ENCODE results near the gene EDIL3. TPM values are rescaled to one million over a fixed set of nuclear protein-coding genes. Genes with fewer than 3 reads are reported as not detected.

Gene EDIL3
- total and polyA plus RNA-seq, 12 donors, result 4.6 to 59.7 (median 13.7) TPM

DNA sequence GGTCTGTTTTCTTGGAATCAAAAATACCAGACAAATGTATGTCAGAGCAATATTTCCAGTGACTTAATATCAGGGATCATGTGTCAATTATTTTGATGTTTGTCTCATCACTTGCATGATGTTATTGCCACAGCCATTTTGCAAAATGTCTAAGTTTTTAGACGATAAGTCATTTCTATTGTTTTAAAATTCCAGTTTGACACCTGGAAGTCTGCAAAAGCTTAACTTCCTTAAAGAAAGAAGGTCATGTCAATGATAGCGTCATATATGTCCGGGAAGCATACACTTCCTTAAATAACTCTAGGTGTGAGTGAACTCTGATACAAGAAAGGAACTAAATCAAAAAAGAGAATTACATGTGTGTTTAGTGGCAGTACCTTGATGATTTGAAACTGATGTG lies 259.5 kb downstream of the EDIL3 start:
- 73 to 84% (median 79%) methylated on average over 3 of the region's 3 CpGs for WGBS, 4 donors
- intact Hi-C loops (cut with DNase I), result no loop called here
- H3K4me1 ChIP-seq (replicated peaks in 1 of 2), result no peaks in the 10 kb centered on the region
- H3K4me3 ChIP-seq, result no peak overlapping the region
- DNase-seq, result no peak
- H3K27me3 ChIP-seq, result no peaks in the 10 kb centered on the region
- no peaks in the 10 kb centered on the region for H3K9me3 ChIP-seq (replicated peaks in 1 of 3)
- TF ChIP-seq POLR2A (IDR thresholded peaks at IDR 0.05), result no peak
- TF ChIP-seq, protein P1, sequence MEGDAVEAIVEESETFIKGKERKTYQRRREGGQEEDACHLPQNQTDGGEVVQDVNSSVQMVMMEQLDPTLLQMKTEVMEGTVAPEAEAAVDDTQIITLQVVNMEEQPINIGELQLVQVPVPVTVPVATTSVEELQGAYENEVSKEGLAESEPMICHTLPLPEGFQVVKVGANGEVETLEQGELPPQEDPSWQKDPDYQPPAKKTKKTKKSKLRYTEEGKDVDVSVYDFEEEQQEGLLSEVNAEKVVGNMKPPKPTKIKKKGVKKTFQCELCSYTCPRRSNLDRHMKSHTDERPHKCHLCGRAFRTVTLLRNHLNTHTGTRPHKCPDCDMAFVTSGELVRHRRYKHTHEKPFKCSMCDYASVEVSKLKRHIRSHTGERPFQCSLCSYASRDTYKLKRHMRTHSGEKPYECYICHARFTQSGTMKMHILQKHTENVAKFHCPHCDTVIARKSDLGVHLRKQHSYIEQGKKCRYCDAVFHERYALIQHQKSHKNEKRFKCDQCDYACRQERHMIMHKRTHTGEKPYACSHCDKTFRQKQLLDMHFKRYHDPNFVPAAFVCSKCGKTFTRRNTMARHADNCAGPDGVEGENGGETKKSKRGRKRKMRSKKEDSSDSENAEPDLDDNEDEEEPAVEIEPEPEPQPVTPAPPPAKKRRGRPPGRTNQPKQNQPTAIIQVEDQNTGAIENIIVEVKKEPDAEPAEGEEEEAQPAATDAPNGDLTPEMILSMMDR (IDR thresholded peaks at IDR 0.05), result no peak
- H3K36me3 ChIP-seq (replicated peaks in 1 of 2), result no peaks in the 10 kb centered on the region
- H3K27ac ChIP-seq, result no peak overlapping the region

DNA sequence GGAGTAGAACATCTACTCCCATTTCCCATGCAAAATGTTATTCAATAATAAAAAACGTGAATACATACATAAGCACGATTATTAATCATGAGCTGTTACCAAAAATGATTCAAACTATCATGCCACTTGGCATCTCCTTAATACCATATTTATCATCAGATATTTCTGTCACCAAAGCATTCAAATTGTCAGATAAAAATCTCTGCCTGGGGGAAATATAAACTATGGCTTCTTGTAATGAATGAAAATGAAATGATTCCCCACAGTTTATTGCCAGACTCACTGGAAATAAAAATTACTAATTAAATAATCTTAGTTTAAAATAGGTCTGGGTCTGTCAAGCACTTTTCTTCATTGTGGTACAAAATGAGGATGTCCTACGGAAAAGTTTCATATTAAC lies 265.4 kb downstream of the EDIL3 start:
- Histone ChIP-seq H3K4me3 (no peak overlapping the region), H3K36me3 (replicated peaks in 1 of 2) (no peaks in the 10 kb centered on the region), H3K9me3 (replicated peaks in 1 of 3) (no peaks in the 10 kb centered on the region), H3K27ac (no peak overlapping the region), H3K4me1 (replicated peaks in 1 of 2) (no peaks in the 10 kb centered on the region), H3K27me3 (no peaks in the 10 kb centered on the region)
- intact Hi-C loops (cut with DNase I), result no loop called here
- no peak for TF ChIP-seq POLR2A (IDR thresholded peaks at IDR 0.05)
- TF ChIP-seq, protein P1 (IDR thresholded peaks at IDR 0.05), result no peak
- WGBS, 4 donors, result 53 to 62% (median 59%) methylated on average over 3 of the region's 3 CpGs
- no peak for DNase-seq

DNA sequence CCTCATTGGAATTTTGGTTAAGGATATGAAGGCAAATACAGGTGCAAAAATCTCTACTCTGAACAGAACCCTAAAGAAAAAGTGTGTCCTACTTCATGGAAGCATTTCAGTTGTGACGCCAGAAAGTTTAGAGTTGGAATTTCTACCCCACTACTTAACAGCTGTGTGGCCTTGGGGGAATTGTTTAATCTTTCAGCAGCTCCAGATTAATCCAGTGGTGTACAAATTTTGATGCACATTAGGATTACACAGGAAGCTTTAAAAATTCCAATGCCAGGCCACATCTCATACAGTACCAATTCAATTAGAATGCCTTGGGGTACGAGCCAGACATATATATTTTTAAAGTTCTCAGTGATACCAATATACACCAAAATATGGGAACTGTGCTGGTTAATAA lies 266.1 kb downstream of the EDIL3 start:
- intact Hi-C loops (cut with DNase I), result no loop called here
- WGBS, 4 donors, result 73 to 85% (median 76%) methylated on average over 2 of the region's 2 CpGs
- Histone ChIP-seq H3K4me1 (replicated peaks in 1 of 2) (no peaks in the 10 kb centered on the region), H3K27ac (no peak overlapping the region), H3K36me3 (replicated peaks in 1 of 2) (no peaks in the 10 kb centered on the region), H3K9me3 (replicated peaks in 1 of 3) (no peaks in the 10 kb centered on the region), H3K4me3 (no peak overlapping the region), H3K27me3 (no peaks in the 10 kb centered on the region)
- DNase-seq, result no peak
- no peak for TF ChIP-seq POLR2A (IDR thresholded peaks at IDR 0.05)
- TF ChIP-seq, protein P1 (IDR thresholded peaks at IDR 0.05), result no peak

DNA sequence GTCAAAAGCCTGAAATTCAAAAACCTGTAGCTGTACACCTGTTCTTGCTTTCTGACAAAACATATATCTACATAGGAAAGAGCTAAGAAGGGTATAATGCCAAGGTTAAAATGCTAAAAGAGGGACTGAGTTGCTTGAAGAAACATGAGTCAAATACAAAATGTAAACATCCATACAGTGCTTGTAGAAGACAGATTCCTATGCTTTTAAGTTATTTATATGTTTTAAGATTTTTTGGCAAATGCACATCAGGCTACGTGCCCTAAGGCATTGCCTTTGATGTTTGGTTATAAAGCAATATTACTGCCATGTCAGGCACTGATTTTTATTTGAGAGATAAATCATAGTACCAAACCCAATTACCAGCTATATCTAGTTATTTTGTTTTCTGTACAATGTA lies 269.0 kb downstream of the EDIL3 start:
- TF ChIP-seq POLR2A (IDR thresholded peaks at IDR 0.05), result no peak
- TF ChIP-seq, protein P1 (IDR thresholded peaks at IDR 0.05), result no peak
- 66 to 85% (median 79%) methylated on average over 1 of the region's 1 CpG for WGBS, 4 donors
- no peaks in the 10 kb centered on the region for H3K9me3 ChIP-seq (replicated peaks in 1 of 3)
- intact Hi-C loops (cut with DNase I), result no loop called here
- H3K4me1 ChIP-seq (replicated peaks in 1 of 2), result no peaks in the 10 kb centered on the region
- no peaks in the 10 kb centered on the region for H3K27me3 ChIP-seq
- no peaks in the 10 kb centered on the region for H3K36me3 ChIP-seq (replicated peaks in 1 of 2)
- DNase-seq, result no peak
- no peak overlapping the region for H3K27ac ChIP-seq
- H3K4me3 ChIP-seq, result no peak overlapping the region
